ENCODE measurements around the gene RASAL2.
"Not testable (repeated sequence)": the region's sequence is repeated elsewhere in the genome, so short reads cannot be mapped to it uniquely, and the experiment has no call there.

RASAL2 gene

GRCh38 chr1:178301141-178301540, 207.2 kb downstream of the RASAL2 start:
- no peak for DNase-seq

GRCh38 chr1:178307264-178307663, 213.4 kb downstream of the RASAL2 start:
- no peak for DNase-seq

- no peak for DNase-seq
These were observed 214.5 kb downstream of the RASAL2 start for GRCh38 chr1:178308438-178308837.

GRCh38 chr1:178310685-178311105, 216.8 kb downstream of the RASAL2 start:
- DNase-seq, result peak; percentile 81

GRCh38 chr1:178311164-178311563, 217.3 kb downstream of the RASAL2 start:
- DNase-seq, result no peak

GRCh38 chr1:178320280-178320982, 226.5 kb downstream of the RASAL2 start:
- DNase-seq, result not testable (repeated sequence)

- no peak for DNase-seq
These were observed 229.2 kb downstream of the RASAL2 start for GRCh38 chr1:178323067-178323466.

GRCh38 chr1:178324003-178324402, 230.1 kb downstream of the RASAL2 start:
- DNase-seq, result no peak

GRCh38 chr1:178328728-178329127, 234.8 kb downstream of the RASAL2 start:
- no peak for DNase-seq

- DNase-seq, result no peak
These were observed 236.2 kb downstream of the RASAL2 start for GRCh38 chr1:178330153-178330552.

GRCh38 chr1:178330848-178331497, 237.1 kb downstream of the RASAL2 start:
- peak; percentile 61 for DNase-seq

- no peak for DNase-seq
These were observed 241.5 kb downstream of the RASAL2 start for GRCh38 chr1:178335426-178335825.

- DNase-seq, result no peak
These were observed 243.3 kb downstream of the RASAL2 start for GRCh38 chr1:178337091-178337706.

- DNase-seq, result no peak
These were observed 245.9 kb downstream of the RASAL2 start for GRCh38 chr1:178339834-178340233.

- no peak for DNase-seq
These were observed 247.5 kb downstream of the RASAL2 start for GRCh38 chr1:178341261-178341956.

GRCh38 chr1:178342745-178343144, 248.8 kb downstream of the RASAL2 start:
- DNase-seq, result no peak

- no peak for DNase-seq
These were observed 250.7 kb downstream of the RASAL2 start for GRCh38 chr1:178344513-178345091.

GRCh38 chr1:178345238-178345637, 251.3 kb downstream of the RASAL2 start:
- no peak for DNase-seq

- no peak for DNase-seq
These were observed 251.9 kb downstream of the RASAL2 start for GRCh38 chr1:178345807-178346206.

- no peak for DNase-seq
These were observed 255.9 kb downstream of the RASAL2 start for GRCh38 chr1:178349801-178350200.

GRCh38 chr1:178351911-178352310, 258.0 kb downstream of the RASAL2 start:
- not testable (repeated sequence) for DNase-seq

- no peak for DNase-seq
These were observed 259.0 kb downstream of the RASAL2 start for GRCh38 chr1:178352790-178353416.

GRCh38 chr1:178353524-178353923, 259.6 kb downstream of the RASAL2 start:
- no peak for DNase-seq
